ENCODE measurements around the gene MRPL1.

GRCh38 chr4:77910676-77911075, 48.0 kb downstream of the MRPL1 start:
- TF ChIP-seq ELK1 (IDR thresholded peaks at IDR 0.05; ENCODE audit: low read depth, low read length) (no peak), MAX (IDR thresholded peaks at IDR 0.05) (no peak), KDM1A (IDR thresholded peaks at IDR 0.05; ENCODE audit: low read depth) (no peak), FOSL2 (IDR thresholded peaks at IDR 0.05) (no peak), FOSL2 (CRISPR knock-in tag; IDR thresholded peaks at IDR 0.05) (no peak), CTCF (IDR thresholded peaks at IDR 0.05) (no peak)

Measured in A549 (cell line).